Mammary epithelial cell (primary cell): ENCODE results near the gene CCNI2.

ENCODE experiments used
- CTCF ChIP-seq, 2 donors: IDR thresholded peaks in 1 of 2; conservative IDR thresholded peaks in 1 of 2; 2 replicates each; pipeline ENCODE4 v1.5.1; 2011 to 2012; ENCODE audit warnings: inconsistent platforms in 2 of 2, low read length in 2 of 2, mild to moderate bottlenecking in 2 of 2, control low read depth in 1 of 2, low read depth in 1 of 2; ENCODE audit not compliant: insufficient read depth in 1 of 2; ENCODE audit errors: extremely low read depth in 1 of 2
- EZH2 ChIP-seq: IDR thresholded peaks from 2 replicates; pipeline ENCODE4 v1.6.1; 2012; ENCODE audit warnings: low read length, inconsistent platforms, borderline replicate concordance

GRCh38 chr5:132760049-132760420 is 12.8 kb downstream of the CCNI2 start:
- TF ChIP-seq CTCF (conservative IDR thresholded peaks at IDR 0.05 in 1 of 2, IDR thresholded peaks at IDR 0.05 in 1 of 2; ENCODE audit: extremely low read depth in 1 of 2, insufficient read depth in 1 of 2, low read depth in 1 of 2, low read length in 2 of 2): no peak
- no peak for TF ChIP-seq EZH2
